Inferior parietal cortex (tissue), 1 donor: Measurements from ENCODE around the gene JAML.
A peak's percentile ranks its signal among the peaks of the same experiment; 100 is the strongest.

ENCODE experiments used
- DNase-seq: peaks from one replicate; pipeline ENCODE4 v3.0.0-alpha.2; 2016; ENCODE audit errors: extremely low spot score

JAML gene, protein sequence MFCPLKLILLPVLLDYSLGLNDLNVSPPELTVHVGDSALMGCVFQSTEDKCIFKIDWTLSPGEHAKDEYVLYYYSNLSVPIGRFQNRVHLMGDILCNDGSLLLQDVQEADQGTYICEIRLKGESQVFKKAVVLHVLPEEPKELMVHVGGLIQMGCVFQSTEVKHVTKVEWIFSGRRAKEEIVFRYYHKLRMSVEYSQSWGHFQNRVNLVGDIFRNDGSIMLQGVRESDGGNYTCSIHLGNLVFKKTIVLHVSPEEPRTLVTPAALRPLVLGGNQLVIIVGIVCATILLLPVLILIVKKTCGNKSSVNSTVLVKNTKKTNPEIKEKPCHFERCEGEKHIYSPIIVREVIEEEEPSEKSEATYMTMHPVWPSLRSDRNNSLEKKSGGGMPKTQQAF

DNA sequence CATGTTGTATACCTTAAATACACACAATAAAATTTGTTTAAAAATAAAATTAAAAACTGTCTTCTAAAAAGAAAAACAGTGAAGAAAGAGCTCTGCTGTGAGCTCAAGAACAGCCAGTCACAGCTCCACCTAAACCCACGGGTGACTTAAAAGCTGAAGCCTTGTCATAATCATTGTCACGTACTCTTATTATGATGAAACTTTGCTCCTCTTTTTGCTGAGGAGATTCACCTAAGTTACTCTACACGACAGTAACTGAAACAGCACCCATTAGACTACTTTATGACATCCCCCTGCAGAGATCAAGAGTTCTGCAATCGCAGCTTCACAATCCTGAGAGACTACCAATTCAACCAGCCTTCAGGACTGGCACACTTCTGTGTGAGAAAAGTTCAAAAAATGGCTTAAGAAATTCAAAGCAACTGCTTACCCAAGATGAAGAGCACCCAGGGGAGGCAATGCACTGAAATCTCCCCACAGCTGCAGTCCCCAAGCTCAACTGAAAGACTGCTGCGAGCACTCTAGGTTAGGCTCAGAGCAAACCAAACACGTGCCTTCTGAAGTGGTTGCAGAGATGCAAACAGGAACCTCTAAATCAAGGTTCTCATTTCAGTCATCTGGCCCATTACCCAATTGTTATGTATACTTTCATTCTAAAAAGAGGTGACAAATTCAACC, at the start of gene JAML:
TSS of gene JAML (minus strand) at position 501 of the 678 bp plus-strand sequence. CDS start 10,145 bp downstream, outside the sequence.
- no peak for DNase-seq

DNA sequence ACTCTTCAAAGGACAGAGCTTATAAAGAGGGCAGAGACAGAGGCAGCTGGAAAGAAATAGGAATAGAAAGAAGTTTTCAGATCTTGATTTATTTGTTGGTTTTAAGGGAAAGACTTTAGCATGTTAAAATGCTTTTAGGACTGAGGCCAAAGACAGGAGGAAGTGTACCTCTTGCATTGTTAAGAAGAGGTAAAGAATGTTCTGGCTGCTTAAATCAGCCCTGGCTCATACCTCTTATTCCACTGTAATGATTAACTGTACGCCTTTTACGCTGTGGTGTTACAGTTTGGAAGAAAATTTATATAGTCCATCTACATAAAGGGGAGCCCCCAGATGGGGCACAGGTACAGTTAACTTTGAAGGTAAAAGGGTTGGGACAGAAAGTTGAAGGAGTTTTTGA, 49.4 kb upstream of the JAML start:
- no peak for DNase-seq

DNA sequence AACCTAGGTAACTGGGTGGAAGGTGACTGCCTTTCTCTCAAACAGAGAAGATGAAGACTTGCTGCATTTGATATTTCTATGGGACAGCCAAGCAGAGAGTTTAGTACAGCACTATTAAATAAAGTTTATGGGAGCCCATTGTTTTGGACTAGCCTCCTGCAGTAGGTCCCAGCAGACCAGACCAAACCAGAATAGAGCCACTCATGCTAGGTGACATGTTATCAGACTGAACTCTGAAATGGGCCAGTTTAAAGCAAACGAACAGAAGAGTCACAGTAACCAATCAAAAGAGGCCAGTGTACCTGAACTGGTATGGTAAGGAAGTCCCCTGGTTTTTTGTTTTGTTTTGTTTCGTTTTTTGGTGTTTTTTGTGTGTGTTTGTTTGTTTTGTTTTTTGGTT, 47.2 kb upstream of the JAML start:
- no peak for DNase-seq

DNA sequence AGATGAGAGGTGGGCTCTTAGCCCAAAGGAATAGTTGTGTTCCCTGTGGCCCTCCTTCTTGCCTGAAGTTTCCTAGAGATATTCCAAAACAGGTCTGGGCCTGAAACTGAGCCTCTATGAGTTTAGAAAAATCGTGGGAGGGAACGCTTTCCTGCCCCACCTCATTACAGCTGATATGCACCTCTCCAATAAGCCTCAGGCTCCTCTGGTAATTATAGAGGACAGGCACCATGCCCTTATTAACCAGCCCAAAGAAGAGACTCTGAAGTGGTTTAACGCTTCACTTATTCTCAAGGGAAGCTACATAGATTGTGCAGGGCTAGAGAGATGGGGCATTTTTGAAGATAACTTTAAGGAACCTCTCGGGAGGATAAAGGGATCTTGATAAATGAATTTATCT, 42.7 kb upstream of the JAML start:
- DNase-seq, result no peak

DNA sequence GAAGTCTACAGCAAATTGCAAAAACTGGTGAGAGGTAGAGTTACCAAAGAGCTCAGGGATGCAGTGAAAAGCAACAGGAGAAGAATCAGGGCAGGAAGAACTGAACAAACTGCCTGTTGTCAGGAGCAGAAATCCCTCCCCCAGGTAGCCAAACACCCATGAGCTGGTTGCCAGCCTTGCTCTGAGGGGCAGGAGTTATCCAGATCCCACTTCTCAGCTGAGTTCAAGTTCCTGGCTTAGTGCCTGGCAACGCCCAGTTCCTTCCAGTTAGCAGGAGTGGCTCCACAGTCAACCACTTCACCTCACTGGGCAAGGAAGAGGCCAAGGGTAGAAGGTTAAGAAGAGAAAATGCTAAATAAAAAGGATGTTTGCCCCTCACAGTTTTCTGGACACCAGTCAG, 41.1 kb upstream of the JAML start:
- no peak for DNase-seq

DNA sequence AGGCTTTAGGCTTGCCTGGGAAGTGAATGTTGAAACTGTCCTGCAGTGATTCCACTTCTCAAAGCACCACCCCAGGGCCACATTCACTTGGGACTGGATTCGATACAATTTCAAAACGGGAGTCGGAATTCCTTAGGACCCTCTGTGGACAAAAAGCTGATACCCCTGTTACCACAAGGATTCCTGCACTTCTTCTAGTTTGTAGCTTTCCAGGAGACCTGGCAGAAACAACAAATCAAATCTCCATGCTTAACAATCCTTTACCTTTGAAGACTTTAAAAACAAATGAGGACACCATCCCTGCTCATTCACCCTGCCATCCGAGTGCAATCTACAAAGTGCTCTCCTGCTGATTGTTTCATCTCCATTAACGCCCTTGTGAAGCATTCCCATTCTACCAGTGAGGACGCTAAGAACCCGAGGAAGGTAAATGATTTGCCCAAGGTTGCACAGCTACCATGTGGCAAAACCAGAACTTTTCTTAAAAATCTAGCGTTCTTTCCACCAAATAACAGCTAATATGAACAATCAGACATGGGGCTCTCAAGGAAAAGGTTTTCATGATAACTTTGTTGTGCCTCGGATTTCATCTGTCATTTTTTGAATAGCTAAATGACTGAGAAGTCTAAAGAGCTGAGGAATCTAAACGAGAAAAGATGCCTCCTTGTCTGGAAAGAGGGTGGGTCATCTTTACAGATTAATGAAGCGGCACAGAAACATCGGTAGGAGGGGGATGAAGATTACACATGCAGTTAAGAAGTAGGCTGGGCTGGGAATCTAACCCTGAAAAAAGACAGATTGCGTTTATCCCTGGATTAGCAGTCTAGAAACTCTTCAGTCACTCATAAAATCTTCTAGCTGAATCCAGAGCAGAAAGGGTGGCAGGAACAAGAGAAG, 40.0 kb upstream of the JAML start:
- DNase-seq, result no peak

DNA sequence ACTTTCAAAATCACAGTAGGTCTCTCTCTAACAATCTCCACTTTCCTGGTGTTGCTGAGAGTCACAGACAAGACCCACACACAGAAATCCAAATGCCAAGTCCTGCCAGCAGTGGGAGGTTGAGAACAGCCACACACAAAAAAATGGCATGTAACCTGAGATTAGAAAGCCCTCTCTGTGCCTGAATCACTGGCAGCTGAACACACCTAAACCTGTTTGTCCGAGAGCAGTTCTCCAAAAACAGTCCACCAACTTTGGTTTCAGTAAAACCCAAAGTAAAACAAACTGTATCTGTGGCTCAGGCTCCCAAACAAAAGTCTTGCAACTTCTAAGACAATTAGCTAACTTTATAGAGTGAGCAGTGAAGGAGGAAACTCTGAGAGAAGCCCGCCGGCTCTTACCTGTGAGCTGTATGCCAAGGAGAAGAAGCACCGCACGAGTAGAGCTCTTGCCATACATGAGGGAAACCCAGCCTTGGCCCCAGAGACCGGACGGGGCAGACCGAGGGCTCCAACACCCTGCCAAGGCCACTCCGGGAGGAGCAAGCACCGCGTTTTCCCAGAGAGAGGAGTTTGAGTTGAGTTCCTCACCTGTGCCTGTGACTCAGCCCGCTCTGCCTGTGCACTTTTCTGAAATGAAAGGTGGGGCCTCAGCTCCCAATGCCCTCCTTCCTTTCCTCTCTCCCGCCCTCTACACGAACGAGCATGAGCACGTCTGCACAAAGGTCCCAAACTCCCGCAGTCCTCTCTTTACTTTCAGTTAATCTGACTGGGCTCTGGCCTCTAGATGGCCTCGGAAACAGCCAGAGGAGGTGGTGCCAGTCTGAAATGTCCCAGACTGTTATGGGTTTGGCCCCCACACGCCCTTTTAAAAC, 39.1 kb upstream of the JAML start, which contains the start of gene MPZL2:
TSS of gene MPZL2 (minus strand) at position 603 of the 874 bp plus-strand sequence. CDS start at position 459, 144 bp downstream.
- no peak for DNase-seq

DNA sequence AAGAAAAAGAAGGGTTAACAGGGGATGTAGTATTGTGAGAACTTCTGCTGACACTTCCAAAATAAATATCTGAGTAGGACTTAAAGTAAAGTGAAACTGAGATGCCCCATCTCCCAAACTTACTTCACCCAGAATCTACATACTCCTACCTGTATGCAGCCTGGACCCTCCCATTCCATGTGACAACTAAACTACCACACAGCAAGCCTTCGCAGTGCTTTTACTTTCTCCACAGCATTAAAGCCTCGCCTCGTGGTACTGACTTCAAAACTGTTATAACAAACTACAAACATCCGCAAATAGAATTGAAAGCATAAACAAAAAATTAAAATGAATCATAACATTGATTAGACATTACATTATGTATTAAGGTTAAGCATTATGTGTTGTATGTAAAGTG, 38.3 kb upstream of the JAML start:
- DNase-seq, result no peak

DNA sequence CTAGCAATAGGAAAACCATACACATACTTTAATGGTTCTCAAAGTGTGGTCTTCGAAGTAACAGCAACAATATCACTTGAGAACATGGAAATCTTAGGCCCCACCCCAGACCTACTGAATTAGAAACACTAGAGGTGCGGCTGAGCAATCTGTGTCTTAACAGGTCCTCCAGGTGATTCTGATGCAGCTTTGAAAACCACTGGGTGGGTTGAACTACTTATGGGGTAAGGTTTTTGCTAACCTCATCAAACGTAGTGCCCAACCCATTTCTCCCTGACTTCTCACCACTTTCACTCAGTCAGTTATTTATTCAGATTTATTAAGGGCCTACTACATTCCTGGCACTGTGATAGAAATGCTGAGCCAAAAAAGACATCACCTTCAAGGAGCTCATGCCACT, 35.5 kb upstream of the JAML start:
- DNase-seq, result no peak

DNA sequence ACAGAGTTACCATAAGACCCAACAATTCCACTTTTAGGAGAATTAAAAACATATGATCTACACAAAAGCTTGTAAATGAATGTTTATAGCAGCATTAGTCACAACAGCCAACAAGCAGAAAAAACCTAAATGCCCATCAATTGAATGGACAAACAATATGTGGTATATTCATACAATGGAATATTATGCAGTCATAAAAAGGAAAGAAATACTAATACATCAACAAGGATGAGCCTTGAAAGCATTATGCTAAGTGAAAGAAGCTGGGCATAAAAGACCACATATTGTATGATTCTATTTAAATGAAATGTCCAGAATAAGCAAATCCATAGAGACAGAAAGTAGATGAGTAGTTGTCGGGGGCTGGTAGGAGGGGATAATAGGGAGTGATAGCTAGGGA, 34.3 kb upstream of the JAML start:
- no peak for DNase-seq

DNA sequence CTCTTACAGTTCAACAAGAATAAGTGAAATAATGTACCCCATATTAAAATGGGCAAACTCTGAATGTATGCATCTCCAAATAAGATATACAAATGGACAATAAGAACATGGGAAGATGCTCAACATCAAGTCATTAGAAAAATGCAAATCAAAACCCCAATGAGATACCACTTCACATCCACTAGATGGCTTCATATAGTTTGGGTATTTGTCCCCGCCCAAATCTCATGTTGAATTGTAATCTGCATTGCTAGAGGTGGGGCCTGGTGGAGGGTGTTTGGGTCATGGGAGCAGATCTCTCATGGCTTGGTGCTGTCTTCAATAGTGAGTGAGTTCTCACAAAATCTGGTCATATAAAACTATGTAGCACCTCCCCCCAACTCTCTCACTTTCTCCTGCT, 33.6 kb upstream of the JAML start:
- DNase-seq, result no peak

DNA sequence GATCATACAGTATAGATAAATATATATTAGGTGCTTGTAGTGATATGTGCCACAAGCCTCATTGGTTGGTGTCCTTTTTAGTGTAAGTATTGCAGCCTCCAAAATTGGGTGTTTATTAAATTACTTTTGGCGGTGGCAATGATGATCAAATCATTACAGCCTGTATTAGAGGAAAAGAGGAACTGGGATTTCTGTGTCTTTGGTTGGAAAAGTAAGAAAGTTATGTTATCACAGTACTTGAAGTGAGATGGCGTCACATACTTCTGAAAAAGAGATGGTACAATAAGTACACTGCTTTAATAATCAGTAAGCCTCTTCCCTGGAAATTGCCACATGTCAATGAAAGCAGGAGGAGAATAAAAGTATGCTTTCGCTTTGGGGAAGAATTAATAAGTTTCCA, 27.9 kb upstream of the JAML start:
- DNase-seq, result no peak

DNA sequence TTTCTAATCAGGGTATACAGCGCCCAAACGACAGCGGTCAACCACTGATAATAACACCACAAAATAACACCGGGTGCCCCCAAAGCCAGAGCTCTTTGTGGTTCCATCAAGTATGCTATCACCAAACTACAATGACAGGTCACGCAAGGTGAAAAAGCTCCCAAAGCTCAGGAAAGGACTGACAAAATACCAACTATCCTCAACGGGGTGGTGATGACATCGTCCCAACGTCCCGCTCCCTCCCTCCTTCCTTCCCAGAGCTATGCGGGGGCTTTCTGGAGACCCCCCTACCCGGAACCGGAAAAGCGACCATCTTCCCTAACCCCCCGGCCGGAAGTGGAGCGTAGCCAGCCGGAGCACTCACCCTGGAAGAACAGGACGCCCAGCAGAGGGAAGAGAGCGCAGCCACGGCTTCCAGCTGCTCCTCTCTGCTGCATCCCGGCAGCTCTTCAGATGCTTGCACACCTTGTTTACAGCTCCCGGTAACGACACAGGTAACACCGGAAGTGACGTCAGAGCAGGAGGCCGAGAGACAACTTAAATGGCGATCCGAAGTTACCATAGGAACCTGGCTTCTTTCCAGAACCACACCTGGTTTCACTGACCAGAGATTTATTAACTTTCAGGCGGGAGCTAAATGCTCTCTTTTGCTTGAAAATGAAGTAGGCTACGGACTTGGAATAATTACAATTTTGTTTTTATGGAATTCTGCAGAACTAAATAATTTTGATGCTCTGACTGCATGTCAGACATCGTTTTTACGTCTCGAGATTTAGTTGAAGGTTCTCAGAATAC, 27.2 kb upstream of the JAML start, which contains the start of gene MPZL3:
TSS of gene MPZL3 (minus strand) at position 508 of the 795 bp plus-strand sequence. CDS start at position 437, 71 bp downstream.
- peak; percentile 81 for DNase-seq

DNA sequence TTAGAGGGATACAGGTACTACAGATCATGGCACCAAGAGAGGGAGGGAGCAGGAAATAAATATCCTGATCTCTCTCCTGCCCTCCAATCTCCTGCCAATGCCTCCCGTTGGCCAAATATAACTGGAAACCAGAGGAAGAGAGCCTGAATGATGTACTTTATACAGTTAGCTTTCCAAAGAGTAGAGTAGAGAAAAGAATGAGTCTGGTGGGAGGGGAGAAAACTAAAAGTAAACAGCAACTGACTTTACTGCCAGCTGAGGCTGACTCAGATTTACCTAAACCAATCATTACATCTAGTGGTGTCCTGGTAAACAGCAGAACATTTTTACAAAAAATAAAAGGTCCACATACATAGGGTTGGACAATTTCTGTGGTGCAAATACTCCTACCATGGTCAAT, 22.2 kb upstream of the JAML start:
- no peak for DNase-seq

DNA sequence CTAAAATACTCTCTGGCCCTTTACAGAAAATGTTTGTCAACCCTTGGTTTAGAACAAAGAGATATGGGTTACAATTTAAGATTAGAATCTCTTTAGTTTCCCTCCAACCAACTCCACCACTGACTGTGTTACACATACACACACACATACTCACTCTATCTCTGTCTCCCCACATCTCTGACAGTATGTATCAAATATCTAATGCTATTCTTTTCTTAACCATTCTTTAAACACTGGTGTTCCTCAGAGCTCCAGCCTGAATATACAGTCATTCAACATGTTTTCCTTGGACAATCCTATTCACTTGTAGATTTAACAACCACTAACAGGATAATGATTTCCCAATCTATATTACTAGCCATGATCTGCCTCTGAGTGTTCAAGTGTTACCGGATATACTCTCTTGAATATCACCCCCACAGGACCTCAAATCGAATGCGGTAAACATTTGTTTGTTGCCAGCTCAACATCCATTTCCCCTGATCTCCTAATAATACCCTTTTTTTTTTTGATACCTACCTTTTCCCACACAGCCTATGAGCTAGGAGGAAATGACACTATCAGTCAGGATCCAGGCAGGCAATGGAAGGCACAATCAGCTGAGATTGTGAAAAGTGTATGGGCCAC, 21.2 kb upstream of the JAML start:
- no peak for DNase-seq

DNA sequence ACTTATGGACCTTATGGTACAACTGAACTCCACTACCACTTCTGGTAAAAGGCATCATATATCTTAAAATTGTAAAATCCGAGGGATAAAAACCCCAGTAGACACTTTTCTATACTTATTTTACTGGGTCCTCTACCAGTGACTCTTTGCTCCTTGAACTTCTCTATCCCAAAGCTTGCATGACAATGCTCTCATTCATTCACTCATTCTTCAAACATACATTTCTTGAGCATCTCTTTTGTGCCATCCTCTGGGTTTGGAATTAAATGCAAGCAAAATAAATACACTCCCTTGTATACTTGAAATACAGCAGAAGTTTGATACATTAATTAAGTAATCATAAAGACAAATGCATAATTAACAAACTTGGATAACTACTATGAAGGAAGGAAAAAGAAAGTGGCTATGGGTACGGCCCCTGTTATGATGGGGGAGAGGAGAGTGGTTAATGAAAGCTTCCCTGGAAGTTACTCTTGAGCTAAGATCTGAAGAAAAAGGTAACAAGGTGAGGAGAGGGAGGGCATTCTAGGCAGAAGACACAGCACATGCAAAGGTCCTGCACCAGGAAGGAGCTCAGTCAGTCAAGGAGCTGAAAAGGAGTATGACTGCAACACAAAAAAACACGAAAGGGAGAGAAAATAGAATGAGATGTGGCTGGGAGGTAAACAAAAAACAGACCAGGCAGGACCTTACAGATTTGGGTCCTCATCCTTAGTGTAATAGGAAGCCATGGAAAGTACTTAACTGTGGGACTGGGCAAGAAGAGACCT, 19.4 kb upstream of the JAML start:
- DNase-seq, result no peak

DNA sequence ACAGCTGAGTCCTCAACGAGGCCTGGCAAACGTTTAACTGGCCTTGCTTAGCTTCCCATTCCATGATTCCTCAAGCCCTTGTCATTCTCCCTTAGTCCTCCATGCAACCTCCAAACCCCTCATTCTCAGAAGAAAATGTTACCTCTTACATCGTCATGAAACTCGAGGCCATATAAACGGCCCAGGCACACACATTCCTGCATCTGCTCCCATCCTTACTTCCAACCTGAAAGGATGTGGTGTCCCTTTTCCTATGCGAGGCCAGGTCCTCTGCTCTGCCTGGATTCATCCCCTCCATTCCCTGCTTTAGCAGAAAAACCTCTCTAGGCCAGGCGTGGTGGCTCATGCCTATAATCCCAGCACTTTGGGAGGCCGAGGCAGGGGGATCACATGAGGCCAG, 18.4 kb upstream of the JAML start:
- DNase-seq, result no peak

DNA sequence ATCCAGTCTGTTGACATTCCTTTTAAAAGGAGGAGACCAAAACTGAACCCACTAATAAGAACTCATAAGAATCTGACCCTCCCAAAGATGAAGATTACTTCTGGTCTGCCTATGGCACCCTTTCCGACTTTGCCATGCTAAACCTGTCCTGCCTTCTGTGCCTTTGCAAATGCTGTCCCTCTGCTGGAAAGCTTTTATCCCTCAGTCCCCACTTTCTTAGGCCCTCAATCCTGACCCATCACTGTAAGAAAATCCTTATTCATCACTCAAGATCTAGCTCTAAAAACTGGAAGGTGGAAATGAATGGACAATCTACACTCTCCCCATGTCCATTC, 16.9 kb upstream of the JAML start:
- no peak for DNase-seq
